HepG2 (cell line): ENCODE measurements around the gene TMEM135. TPM values are rescaled to one million over a fixed set of nuclear protein-coding genes. Genes with fewer than 3 reads are reported as not detected.

Source experiments
- ATAC-seq: fragments of 200-7000 bp; cut with Tn5 transposase; 3 replicates; pipeline ENCODE4 v1.9.1; 2020; ENCODE audit warnings: mild to moderate bottlenecking, moderate library complexity
- BruUV-seq: library from RNA; stranded (reverse); fragments of 400-500 nt; replicated peaks from 2 replicates; lab custom pipeline; 2021; lab: Mats Ljungman, UMichigan
- CTCF ChIA-PET: fragments of 300-600 bp; formaldehyde crosslinking; extraction: SDS; loops from one replicate; lab custom pipeline; 2021; ENCODE audit warnings: low total read pairs, inconsistent platforms, low intra/inter-chr PET ratio; lab: Yijun Ruan, JAX
- POLR2A ChIA-PET: fragments of 350-600 bp; sonication (Branson Sonifier 250); formaldehyde crosslinking; loops from one replicate; lab custom pipeline; 2020; ENCODE audit warnings: antibody characterized with exemption, inconsistent platforms; lab: Yijun Ruan, JAX
- DNase-seq: peaks from one replicate; pipeline ENCODE4 v3.0.0-alpha.2; 2015; ENCODE audit warnings: low spot score
- FAIRE-seq: peaks from 3 replicates; lab custom pipeline; 2011; peaks lifted over from hg19 to GRCh38; lab: Jason Lieb, UNC
- H2AFZ ChIP-seq: one replicate; pipeline ENCODE4 v1.6.1; 2011; ENCODE audit warnings: low read length, inconsistent platforms
- H3K27ac ChIP-seq: fragments of 300-600 bp; 3 replicates; pipeline ENCODE4 v1.8.0; 2011; ENCODE audit warnings: mixed run types, mild to moderate bottlenecking, mixed read lengths, low read length, inconsistent platforms; ENCODE audit not compliant: insufficient read depth; ENCODE audit errors: extremely low read length
- H3K27me3 ChIP-seq, 2 experiments: fragments of 200-600 bp in 1 of 2; 2 replicates in 1 of 2; 3 replicates in 1 of 2; pipeline versions ENCODE4 v1.6.0 to v1.8.0; 2011; ENCODE audit warnings: low read length in 2 of 2, mild to moderate bottlenecking in 2 of 2, moderate library complexity in 2 of 2, inconsistent platforms in 1 of 2; ENCODE audit not compliant: insufficient read depth in 2 of 2, control insufficient read depth in 1 of 2
- H3K36me3 ChIP-seq, 2 experiments: fragments of 200-600 bp in 1 of 2; replicated peaks in 1 of 2; 2 replicates in 1 of 2; 3 replicates in 1 of 2; pipeline versions ENCODE4 v1.5.1 to v1.8.0; 2011; ENCODE audit warnings: low read length in 2 of 2, inconsistent platforms in 1 of 2; ENCODE audit not compliant: insufficient read depth in 2 of 2, control insufficient read depth in 1 of 2
- H3K4me1 ChIP-seq: 2 replicates; pipeline ENCODE4 v1.5.1; 2012; ENCODE audit warnings: low read length, inconsistent platforms; ENCODE audit not compliant: insufficient read depth
- H3K4me2 ChIP-seq: 2 replicates; pipeline ENCODE4 v1.6.0; 2011; ENCODE audit warnings: low read depth, low read length, inconsistent platforms
- H3K4me3 ChIP-seq, 3 experiments: fragments of 200-600 bp in 1 of 3; sonication (generic), shearing (Covaris generic) in 1 of 3; replicated peaks in 1 of 3; 2 replicates each; pipeline ENCODE4 v1.5.1; 2011 to 2016; ENCODE audit warnings: low read length in 3 of 3, inconsistent platforms in 2 of 3, low read depth in 2 of 3, mild to moderate bottlenecking in 2 of 3, control low read depth in 1 of 3, mixed read lengths in 1 of 3; ENCODE audit not compliant: insufficient read depth in 1 of 3
- H3K79me2 ChIP-seq: one replicate; pipeline ENCODE4 v1.6.1; 2011; ENCODE audit warnings: low read length, inconsistent platforms; ENCODE audit not compliant: insufficient read depth
- H3K9ac ChIP-seq: 2 replicates; pipeline ENCODE4 v1.6.0; 2011; ENCODE audit warnings: mild to moderate bottlenecking, low read depth, low read length, inconsistent platforms; ENCODE audit not compliant: insufficient read depth
- H3K9me3 ChIP-seq: 2 replicates; pipeline ENCODE4 v1.5.1; 2012; ENCODE audit warnings: mild to moderate bottlenecking, low read length
- H4K20me1 ChIP-seq: 2 replicates; pipeline ENCODE4 v1.6.0; 2011; ENCODE audit warnings: inconsistent platforms, mild to moderate bottlenecking, low read length, moderate library complexity; ENCODE audit not compliant: insufficient read depth
- GABPB1 ChIP-seq: IDR thresholded peaks from 2 replicates; pipeline ENCODE4 v1.6.1; 2016; ENCODE audit warnings: mild to moderate bottlenecking, missing genetic modification reagents, moderate library complexity, missing compliant biosample characterization
- KLF13 ChIP-seq: sonication (generic); formaldehyde crosslinking; IDR thresholded peaks from 2 replicates; pipeline ENCODE4 v1.4.0; 2020; ENCODE audit warnings: mild to moderate bottlenecking, missing genetic modification reagents
- MED8 ChIP-seq: sonication (generic); formaldehyde crosslinking; IDR thresholded peaks from 2 replicates; pipeline ENCODE4 v1.8.1; 2023; ENCODE audit warnings: mild to moderate bottlenecking, missing genetic modification reagents; ENCODE audit not compliant: insufficient replicate concordance
- MTF1 ChIP-seq: sonication (generic); formaldehyde crosslinking; IDR thresholded peaks from 2 replicates; pipeline ENCODE4 v1.5.0; 2020; ENCODE audit warnings: missing genetic modification reagents
- NCOA1 ChIP-seq: sonication (generic); formaldehyde crosslinking; IDR thresholded peaks from 2 replicates; pipeline ENCODE4 v1.9.0; 2021; ENCODE audit warnings: missing genetic modification reagents
- NFE2L2 ChIP-seq: fragments of 150-350 bp; IDR thresholded peaks from 2 replicates; pipeline ENCODE4 v1.6.1; 2014; ENCODE audit warnings: low read length
- PAX8 ChIP-seq: sonication (generic); formaldehyde crosslinking; IDR thresholded peaks from 2 replicates; pipeline ENCODE4 v1.8.0; 2022; ENCODE audit warnings: mild to moderate bottlenecking, missing genetic modification reagents, borderline replicate concordance
- TFDP2 ChIP-seq: sonication (generic); formaldehyde crosslinking; IDR thresholded peaks from 2 replicates; pipeline ENCODE4 v1.4.0; 2020; ENCODE audit warnings: missing genetic modification reagents
- ZBTB14 ChIP-seq: sonication (generic); formaldehyde crosslinking; IDR thresholded peaks from 2 replicates; pipeline ENCODE4 v1.4.0; 2020; ENCODE audit warnings: missing genetic modification reagents
- ZBTB2 ChIP-seq: sonication (generic); formaldehyde crosslinking; IDR thresholded peaks from 2 replicates; pipeline ENCODE4 v1.8.0; 2022; ENCODE audit warnings: low read depth, missing genetic modification reagents
- ZBTB39 ChIP-seq: sonication (generic); formaldehyde crosslinking; IDR thresholded peaks from 2 replicates; pipeline ENCODE4 v1.5.0; 2020; ENCODE audit warnings: missing genetic modification reagents
- ZNF7 ChIP-seq: IDR thresholded peaks from 2 replicates; pipeline ENCODE4 v1.6.1; 2016; ENCODE audit warnings: missing biosample characterization, missing genetic modification reagents
- ZSCAN30 ChIP-seq: sonication (generic); formaldehyde crosslinking; IDR thresholded peaks from 2 replicates; pipeline ENCODE4 v1.5.0; 2020; ENCODE audit warnings: mild to moderate bottlenecking, missing genetic modification reagents
- ZSCAN9 ChIP-seq: IDR thresholded peaks from 2 replicates; pipeline ENCODE4 v1.6.1; 2016; ENCODE audit warnings: borderline replicate concordance
- WGBS: methylation state at CpG from one replicate; pipeline ENCODE4 v1.1.6; 2017; ENCODE audit warnings: low lambda C conversion rate; 5-methylcytosine and 5-hydroxymethylcytosine counted together
- in situ Hi-C: cut with HindIII; loops from 2 replicates; pipeline ENCODE4 v1.10.0; 2017; ENCODE audit warnings: low pct_unique_long_range_greater_than_20kb; ENCODE audit not compliant: extremely low pct_ligation_motif_present
- intact Hi-C: fragments of 100-400 bp; cut with micrococcal nuclease; formaldehyde crosslinking; loops from one replicate; pipeline ENCODE4 v1.10.0; 2022; ENCODE audit not compliant: unreplicated experiment
- polyA plus RNA-seq, 8 experiments: library from polyadenylated mRNA; depleted of rRNA in 3 of 8; stranded (reverse) in 7 of 8; unstranded in 1 of 8; fragments of >200 nt; fragmentation: Illumina TruSeq in 4 of 8; extraction: Trizol in 4 of 8; gene quantifications; 2 replicates each; pipeline versions ENCODE4 v1.2.1 to v1.2.3, GENCODE V29; 2011 to 2016; ENCODE audit warnings: low read depth in 4 of 8, missing spikeins in 1 of 8, mixed read lengths in 1 of 8; ENCODE audit not compliant: insufficient read depth in 1 of 8
- total RNA-seq, 5 experiments: library from RNA; depleted of rRNA; stranded (reverse); fragments of >200 nt; fragmentation: Illumina TruSeq; extraction: Trizol; gene quantifications; 2 replicates each; pipeline ENCODE4 v1.2.3, GENCODE V29; 2016; ENCODE audit warnings: low read depth in 1 of 5

Gene TMEM135
- total and polyA plus RNA-seq, 2 of the 13 experiments (the other 11 are each of a cell fraction or from before 2014, with no cell fraction given): 36.6 to 88.9 TPM

- Histone ChIP-seq H3K4me1 (peaks cover 13% of the 10 kb centered on the region; the same call in 1 of the 2 replicates), H4K20me1 (peaks cover 3% of the 10 kb centered on the region; the same call in 1 of the 2 replicates), H3K27ac (no peak overlapping the region), H3K4me2 (no peak overlapping the region), H2AFZ (no peak overlapping the region), H3K9ac (no peak overlapping the region), H3K27me3 (no peaks in the 10 kb centered on the region), H3K9me3 (no peaks in the 10 kb centered on the region), H3K4me3 (no peak overlapping the region), H3K36me3 (peaks cover 0 to 5% of the 10 kb centered on the region in 2 experiments; a peak in 1 of 5 replicates), H3K79me2 (peaks cover 88% of the 10 kb centered on the region)
- ChIA-PET POLR2A (no interaction called here), CTCF (no interaction called here)
- DNase-seq (no peak), FAIRE-seq (no peak), ATAC-seq (no peak)
- intact Hi-C loops (no loop called here), in situ Hi-C loops (no loop called here)
- WGBS: 64% methylated on average over 2 of the region's 2 CpGs
- BruUV-seq: no TSS peak
- TF ChIP-seq MED8 (no peak), ZNF7 (peak; percentile 93)
Observed at GRCh38 chr11:87063982-87064381, 26.2 kb downstream of the TMEM135 start.

- in situ Hi-C loops: no loop called here
- no peak for FAIRE-seq
- Histone ChIP-seq H3K79me2 (peaks cover 21% of the 10 kb centered on the region), H3K4me1 (peaks cover 27% of the 10 kb centered on the region), H3K27ac (no peak overlapping the region), H3K4me2 (no peak overlapping the region), H3K9me3 (no peaks in the 10 kb centered on the region), H3K4me3 (no peak overlapping the region), H3K9ac (no peak overlapping the region), H3K36me3 (peaks cover 6 to 33% of the 10 kb centered on the region in 2 experiments), H4K20me1 (no peaks in the 10 kb centered on the region), H3K27me3 (no peaks in the 10 kb centered on the region), H2AFZ (no peak overlapping the region)
- DNase-seq: no peak
- ChIA-PET POLR2A (no interaction called here), CTCF (no interaction called here)
- no TSS peak for BruUV-seq
- no peak for ATAC-seq
- intact Hi-C loops: no loop called here
- whole genome bisulfite sequencing: 78% methylated on average over 3 of the region's 3 CpGs
- TF ChIP-seq GABPB1: no peak
- TF ChIP-seq PAX8 (CRISPR knock-in tag): no peak
- no peak for TF ChIP-seq ZBTB2 (CRISPR knock-in tag)
- TF ChIP-seq NCOA1 (CRISPR knock-in tag): no peak
- no peak for TF ChIP-seq NFE2L2
- TF ChIP-seq MTF1: no peak
- no peak for TF ChIP-seq ZSCAN30 (CRISPR knock-in tag)
- TF ChIP-seq TFDP2 (CRISPR knock-in tag): no peak
- no peak for TF ChIP-seq KLF13 (CRISPR knock-in tag)
- TF ChIP-seq ZSCAN9: no peak
- no peak for TF ChIP-seq ZBTB39 (CRISPR knock-in tag)
- no peak for TF ChIP-seq ZBTB14 (CRISPR knock-in tag)
Observed at GRCh38 chr11:87072787-87073186, 35.1 kb downstream of the TMEM135 start.
